SKM-1 treated with dmso at 0.1 percent for 144 hours (cell line): Measurements from ENCODE around the gene ENOPH1.

Source experiments
- DNase-seq: peaks from one replicate; lab custom pipeline; 2025; ENCODE audit not compliant: unreplicated experiment; lab: John Stamatoyannopoulos, UW

The ENOPH1 gene

GRCh38 chr4:82428526-82428968, 1.8 kb upstream of the ENOPH1 start:
- no peak for DNase-seq

GRCh38 chr4:82428969-82429727, 1.2 kb upstream of the ENOPH1 start:
- peak; percentile 89 for DNase-seq

GRCh38 chr4:82429728-82430192, 630 bp upstream of the ENOPH1 start:
- DNase-seq, result no peak

GRCh38 chr4:82430964-82431745, 765 bp downstream of the ENOPH1 start:
- DNase-seq, result no peak

GRCh38 chr4:82431831-82432230, 1.4 kb downstream of the ENOPH1 start:
- DNase-seq, result no peak

- DNase-seq, result no peak
These were observed 2.2 kb downstream of the ENOPH1 start for GRCh38 chr4:82432596-82432995.

GRCh38 chr4:82433791-82434190, 3.4 kb downstream of the ENOPH1 start:
- no peak for DNase-seq

- no peak for DNase-seq
These were observed 4.6 kb downstream of the ENOPH1 start for GRCh38 chr4:82434949-82435348.

- no peak for DNase-seq
These were observed 5.7 kb downstream of the ENOPH1 start for GRCh38 chr4:82436130-82436529.

- DNase-seq, result no peak
These were observed 6.4 kb downstream of the ENOPH1 start for GRCh38 chr4:82436780-82437179.

GRCh38 chr4:82437285-82438005, 7.1 kb downstream of the ENOPH1 start:
- no peak for DNase-seq

GRCh38 chr4:82439088-82439487, 8.7 kb downstream of the ENOPH1 start:
- DNase-seq, result no peak

GRCh38 chr4:82447886-82448285, 17.5 kb downstream of the ENOPH1 start:
- DNase-seq, result no peak

- no peak for DNase-seq
These were observed 20.8 kb downstream of the ENOPH1 start for GRCh38 chr4:82450966-82451755.

GRCh38 chr4:82452026-82452425, 21.6 kb downstream of the ENOPH1 start:
- DNase-seq, result no peak

GRCh38 chr4:82457266-82457665, 26.9 kb downstream of the ENOPH1 start:
- DNase-seq, result no peak

GRCh38 chr4:82458729-82459128, 28.3 kb downstream of the ENOPH1 start:
- no peak for DNase-seq

- DNase-seq, result no peak
These were observed 31.3 kb downstream of the ENOPH1 start for GRCh38 chr4:82461710-82462109.

GRCh38 chr4:82462415-82462831, 32.0 kb downstream of the ENOPH1 start:
- peak; percentile 64 for DNase-seq

GRCh38 chr4:82463221-82463620, 32.8 kb downstream of the ENOPH1 start:
- no peak for DNase-seq

- DNase-seq, result no peak
These were observed 37.1 kb downstream of the ENOPH1 start for GRCh38 chr4:82467471-82467870.
